Measurements from ENCODE around the gene DNASE1L1. TPM values are rescaled to one million over a fixed set of nuclear protein-coding genes. Genes with fewer than 3 reads are reported as not detected.

Gene DNASE1L1
- total and polyA plus RNA-seq, 4 donors = 9.3 to 22.1 (median 16.7) TPM

DNA sequence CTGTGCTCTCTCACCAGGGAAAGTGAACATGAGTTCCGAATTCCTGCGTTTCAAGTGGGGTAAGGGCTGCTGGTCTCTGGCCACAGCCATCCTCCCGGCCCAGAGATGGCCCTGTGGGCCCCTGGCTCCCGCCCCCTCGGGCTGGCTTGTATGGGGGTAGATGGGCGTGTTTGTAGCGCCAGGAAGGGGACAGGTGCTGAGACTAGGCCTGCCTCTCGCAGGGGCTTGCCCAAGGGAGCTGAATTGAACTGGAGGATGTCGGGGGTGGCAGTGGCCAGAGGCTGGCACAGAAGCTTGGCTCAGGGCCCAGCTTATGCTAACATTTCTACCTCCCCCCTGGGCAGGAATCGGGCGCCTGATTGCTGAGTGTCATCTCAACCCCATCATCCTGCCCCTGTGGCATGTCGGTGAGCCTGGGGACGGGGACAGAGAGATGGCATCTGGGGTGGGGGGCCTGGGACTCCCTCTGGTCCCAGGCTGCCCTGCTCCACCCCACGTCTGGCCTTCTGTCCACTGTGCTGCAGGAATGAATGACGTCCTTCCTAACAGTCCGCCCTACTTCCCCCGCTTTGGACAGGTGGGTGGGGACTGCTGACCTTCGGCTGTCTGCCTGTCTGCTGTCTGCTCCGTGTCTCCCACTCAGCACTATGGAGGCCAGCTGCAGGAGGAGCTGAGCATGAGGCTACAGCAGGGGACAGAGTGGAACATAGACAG is 10.8 kb upstream of the DNASE1L1 start:
- Histone ChIP-seq H3K27ac (ENCODE audit: low read depth in 1 of 2, low read length in 2 of 2) (no peak overlapping the region), H3K9me3 (ENCODE audit: control insufficient read depth in 4 of 4, low read length in 3 of 4) (no peaks in the 10 kb centered on the region), H3K4me1 (ENCODE audit: control insufficient read depth in 4 of 4, insufficient read depth in 4 of 4, low read length in 3 of 4) (no peaks in the 10 kb centered on the region), H3K36me3 (ENCODE audit: control insufficient read depth in 4 of 4, insufficient read depth in 3 of 4, low read depth in 1 of 4, low read length in 3 of 4) (no peaks in the 10 kb centered on the region), H3K4me3 (ENCODE audit: low read depth in 1 of 3, low read length in 3 of 3) (no peak overlapping the region), H3K27me3 (ENCODE audit: control insufficient read depth in 4 of 4, insufficient read depth in 4 of 4, low read length in 3 of 4) (no peaks in the 10 kb centered on the region), H3K9ac (ENCODE audit: low read depth in 1 of 2, low read length in 2 of 2) (no peak overlapping the region)
- TF ChIP-seq YY1 (IDR thresholded peaks at IDR 0.05) (no peak), NR2F2 (IDR thresholded peaks at IDR 0.05) (peak; percentile 25)
- no peak for DNase-seq (ENCODE audit: low spot score)
- WGBS = 81% methylated on average over 19 of the region's 19 CpGs

GRCh38 chrX:154419189-154419588 is 10.1 kb upstream of the DNASE1L1 start:
- DNase-seq (ENCODE audit: low spot score) = no peak
- no peak overlapping the region for H3K27ac ChIP-seq (ENCODE audit: low read depth in 1 of 2, low read length in 2 of 2)
- H3K36me3 ChIP-seq (ENCODE audit: control insufficient read depth in 4 of 4, insufficient read depth in 3 of 4, low read depth in 1 of 4, low read length in 3 of 4) = no peaks in the 10 kb centered on the region
- H3K4me1 ChIP-seq (ENCODE audit: control insufficient read depth in 4 of 4, insufficient read depth in 4 of 4, low read length in 3 of 4) = no peaks in the 10 kb centered on the region
- H3K27me3 ChIP-seq (ENCODE audit: control insufficient read depth in 4 of 4, insufficient read depth in 4 of 4, low read length in 3 of 4) = no peaks in the 10 kb centered on the region
- no peak for TF ChIP-seq CTCF (IDR thresholded peaks at IDR 0.05; ENCODE audit: low read depth, low read length, missing input control)
- TF ChIP-seq FOXA2 (IDR thresholded peaks at IDR 0.05) = no peak
- no peak for TF ChIP-seq GABPA (IDR thresholded peaks at IDR 0.05 in 1 of 2, conservative IDR thresholded peaks at IDR 0.05 in 1 of 2)
- TF ChIP-seq YY1 (IDR thresholded peaks at IDR 0.05) = no peak
- no peak for TF ChIP-seq JUND (IDR thresholded peaks at IDR 0.05)
- TF ChIP-seq SP1 (IDR thresholded peaks at IDR 0.05) = no peak
- no peak for TF ChIP-seq TAF1 (conservative IDR thresholded peaks at IDR 0.05)
- no peak for TF ChIP-seq ZBTB33 (IDR thresholded peaks at IDR 0.05)
- no peak for TF ChIP-seq FOXA1 (IDR thresholded peaks at IDR 0.05)
- TF ChIP-seq RAD21 (IDR thresholded peaks at IDR 0.05) = no peak
- no peak for TF ChIP-seq EGR1 (IDR thresholded peaks at IDR 0.05; ENCODE audit: low read depth in 2 of 2)
- no peak for TF ChIP-seq HNF4G (IDR thresholded peaks at IDR 0.05)
- TF ChIP-seq, protein P1, sequence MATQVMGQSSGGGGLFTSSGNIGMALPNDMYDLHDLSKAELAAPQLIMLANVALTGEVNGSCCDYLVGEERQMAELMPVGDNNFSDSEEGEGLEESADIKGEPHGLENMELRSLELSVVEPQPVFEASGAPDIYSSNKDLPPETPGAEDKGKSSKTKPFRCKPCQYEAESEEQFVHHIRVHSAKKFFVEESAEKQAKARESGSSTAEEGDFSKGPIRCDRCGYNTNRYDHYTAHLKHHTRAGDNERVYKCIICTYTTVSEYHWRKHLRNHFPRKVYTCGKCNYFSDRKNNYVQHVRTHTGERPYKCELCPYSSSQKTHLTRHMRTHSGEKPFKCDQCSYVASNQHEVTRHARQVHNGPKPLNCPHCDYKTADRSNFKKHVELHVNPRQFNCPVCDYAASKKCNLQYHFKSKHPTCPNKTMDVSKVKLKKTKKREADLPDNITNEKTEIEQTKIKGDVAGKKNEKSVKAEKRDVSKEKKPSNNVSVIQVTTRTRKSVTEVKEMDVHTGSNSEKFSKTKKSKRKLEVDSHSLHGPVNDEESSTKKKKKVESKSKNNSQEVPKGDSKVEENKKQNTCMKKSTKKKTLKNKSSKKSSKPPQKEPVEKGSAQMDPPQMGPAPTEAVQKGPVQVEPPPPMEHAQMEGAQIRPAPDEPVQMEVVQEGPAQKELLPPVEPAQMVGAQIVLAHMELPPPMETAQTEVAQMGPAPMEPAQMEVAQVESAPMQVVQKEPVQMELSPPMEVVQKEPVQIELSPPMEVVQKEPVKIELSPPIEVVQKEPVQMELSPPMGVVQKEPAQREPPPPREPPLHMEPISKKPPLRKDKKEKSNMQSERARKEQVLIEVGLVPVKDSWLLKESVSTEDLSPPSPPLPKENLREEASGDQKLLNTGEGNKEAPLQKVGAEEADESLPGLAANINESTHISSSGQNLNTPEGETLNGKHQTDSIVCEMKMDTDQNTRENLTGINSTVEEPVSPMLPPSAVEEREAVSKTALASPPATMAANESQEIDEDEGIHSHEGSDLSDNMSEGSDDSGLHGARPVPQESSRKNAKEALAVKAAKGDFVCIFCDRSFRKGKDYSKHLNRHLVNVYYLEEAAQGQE (IDR thresholded peaks at IDR 0.05) = no peak
- TF ChIP-seq, protein P2, sequence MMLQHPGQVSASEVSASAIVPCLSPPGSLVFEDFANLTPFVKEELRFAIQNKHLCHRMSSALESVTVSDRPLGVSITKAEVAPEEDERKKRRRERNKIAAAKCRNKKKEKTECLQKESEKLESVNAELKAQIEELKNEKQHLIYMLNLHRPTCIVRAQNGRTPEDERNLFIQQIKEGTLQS (IDR thresholded peaks at IDR 0.05) = no peak
- TF ChIP-seq, protein P3, sequence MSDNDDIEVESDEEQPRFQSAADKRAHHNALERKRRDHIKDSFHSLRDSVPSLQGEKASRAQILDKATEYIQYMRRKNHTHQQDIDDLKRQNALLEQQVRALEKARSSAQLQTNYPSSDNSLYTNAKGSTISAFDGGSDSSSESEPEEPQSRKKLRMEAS (IDR thresholded peaks at IDR 0.05) = no peak
- no peak for TF ChIP-seq RXRA (IDR thresholded peaks at IDR 0.05)
- no peak for TF ChIP-seq NR2F2 (IDR thresholded peaks at IDR 0.05)
- TF ChIP-seq HNF4A (conservative IDR thresholded peaks at IDR 0.05) = no peak
- no peak overlapping the region for H3K9ac ChIP-seq (ENCODE audit: low read depth in 1 of 2, low read length in 2 of 2)
- no peaks in the 10 kb centered on the region for H3K9me3 ChIP-seq (ENCODE audit: control insufficient read depth in 4 of 4, low read length in 3 of 4)
- WGBS = 97% methylated on average over 8 of the region's 8 CpGs
- no peak overlapping the region for H3K4me3 ChIP-seq (ENCODE audit: low read depth in 1 of 3, low read length in 3 of 3)
